Measurements from ENCODE around the gene ARHGEF11. TPM values are rescaled to one million over a fixed set of nuclear protein-coding genes. Genes with fewer than 3 reads are reported as not detected.

Gene ARHGEF11
- total and polyA plus RNA-seq, 4 donors, result 5.8 to 23.7 (median 9.8) TPM

- Histone ChIP-seq H3K9ac (ENCODE audit: low read depth in 1 of 2, low read length in 2 of 2) (no peak overlapping the region), H3K9me3 (ENCODE audit: control insufficient read depth in 4 of 4, low read length in 3 of 4) (no peaks in the 10 kb centered on the region), H3K36me3 (ENCODE audit: control insufficient read depth in 4 of 4, insufficient read depth in 3 of 4, low read depth in 1 of 4, low read length in 3 of 4) (no peaks in the 10 kb centered on the region), H3K4me3 (ENCODE audit: low read depth in 1 of 3, low read length in 3 of 3) (no peak overlapping the region), H3K27ac (ENCODE audit: low read depth in 1 of 2, low read length in 2 of 2) (no peak overlapping the region), H3K4me1 (ENCODE audit: control insufficient read depth in 4 of 4, insufficient read depth in 4 of 4, low read length in 3 of 4) (peaks cover 12 to 32% (median 28%) of the 10 kb centered on the region in 4 donors), H3K27me3 (ENCODE audit: control insufficient read depth in 4 of 4, insufficient read depth in 4 of 4, low read length in 3 of 4) (no peaks in the 10 kb centered on the region)
- TF ChIP-seq RAD21 (IDR thresholded peaks at IDR 0.05) (no peak), EGR1 (IDR thresholded peaks at IDR 0.05; ENCODE audit: low read depth in 2 of 2) (no peak), ATF3 (IDR thresholded peaks at IDR 0.05) (no peak), TAF1 (conservative IDR thresholded peaks at IDR 0.05) (no peak), ZBTB33 (IDR thresholded peaks at IDR 0.05) (no peak), JUND (IDR thresholded peaks at IDR 0.05) (no peak), GABPA (IDR thresholded peaks at IDR 0.05 in 1 of 2, conservative IDR thresholded peaks at IDR 0.05 in 1 of 2) (no peak), RXRA (IDR thresholded peaks at IDR 0.05) (no peak)
- 68% methylated on average over 2 of the region's 2 CpGs for WGBS
- DNase-seq (ENCODE audit: low spot score), result no peak
Measured at GRCh38 chr1:157042846-157043245, 2.7 kb downstream of the ARHGEF11 start.

DNA sequence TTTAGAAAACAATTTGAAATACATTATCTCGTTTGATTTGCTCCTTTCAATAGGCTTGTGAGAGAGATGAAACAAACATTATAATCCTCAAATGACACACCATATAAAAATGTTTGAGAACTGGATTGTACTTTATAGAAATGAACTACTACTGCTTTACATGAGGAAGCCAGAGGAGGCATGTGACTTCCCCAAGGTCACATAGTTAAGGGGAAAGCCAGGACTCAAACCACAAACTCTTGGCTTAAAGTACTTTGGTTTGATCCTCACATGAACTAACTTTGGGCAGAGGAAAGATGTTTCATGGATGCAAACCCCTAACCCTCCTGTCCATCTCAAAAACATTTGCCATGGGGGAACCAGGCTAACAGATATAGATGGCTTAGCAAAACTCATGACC, 4.7 kb downstream of the ARHGEF11 start:
- peaks cover 0 to 1% (median 0%) of the 10 kb centered on the region in 4 donors for H3K36me3 ChIP-seq (ENCODE audit: control insufficient read depth in 4 of 4, insufficient read depth in 3 of 4, low read depth in 1 of 4, low read length in 3 of 4)
- no peak for DNase-seq (ENCODE audit: low spot score)
- WGBS, result 78% methylated on average over 1 of the region's 1 CpG
- H3K4me1 ChIP-seq (ENCODE audit: control insufficient read depth in 4 of 4, insufficient read depth in 4 of 4, low read length in 3 of 4), result peaks cover 12 to 32% (median 27%) of the 10 kb centered on the region in 4 donors
- no peak overlapping the region for H3K27ac ChIP-seq (ENCODE audit: low read depth in 1 of 2, low read length in 2 of 2)
- H3K4me3 ChIP-seq (ENCODE audit: low read depth in 1 of 3, low read length in 3 of 3), result no peak overlapping the region
- no peak for TF ChIP-seq JUND (IDR thresholded peaks at IDR 0.05)
- no peak for TF ChIP-seq RXRA (IDR thresholded peaks at IDR 0.05)
- TF ChIP-seq ZBTB33 (IDR thresholded peaks at IDR 0.05), result no peak
- no peaks in the 10 kb centered on the region for H3K27me3 ChIP-seq (ENCODE audit: control insufficient read depth in 4 of 4, insufficient read depth in 4 of 4, low read length in 3 of 4)
- H3K9ac ChIP-seq (ENCODE audit: low read depth in 1 of 2, low read length in 2 of 2), result no peak overlapping the region
- H3K9me3 ChIP-seq (ENCODE audit: control insufficient read depth in 4 of 4, low read length in 3 of 4), result no peaks in the 10 kb centered on the region

GRCh38 chr1:157035121-157035520, 10.4 kb downstream of the ARHGEF11 start:
- no peaks in the 10 kb centered on the region for H3K27me3 ChIP-seq (ENCODE audit: control insufficient read depth in 4 of 4, insufficient read depth in 4 of 4, low read length in 3 of 4)
- peaks cover 0 to 1% (median 0%) of the 10 kb centered on the region in 4 donors for H3K36me3 ChIP-seq (ENCODE audit: control insufficient read depth in 4 of 4, insufficient read depth in 3 of 4, low read depth in 1 of 4, low read length in 3 of 4)
- 93% methylated on average over 6 of the region's 6 CpGs for WGBS
- H3K4me3 ChIP-seq (ENCODE audit: low read depth in 1 of 3, low read length in 3 of 3), result no peak overlapping the region
- H3K9ac ChIP-seq (ENCODE audit: low read depth in 1 of 2, low read length in 2 of 2), result no peak overlapping the region
- H3K4me1 ChIP-seq (ENCODE audit: control insufficient read depth in 4 of 4, insufficient read depth in 4 of 4, low read length in 3 of 4), result peaks cover 0 to 6% (median under 1%) of the 10 kb centered on the region in 4 donors
- H3K27ac ChIP-seq (ENCODE audit: low read depth in 1 of 2, low read length in 2 of 2), result no peak overlapping the region
- TF ChIP-seq HNF4G (IDR thresholded peaks at IDR 0.05) (no peak), JUND (IDR thresholded peaks at IDR 0.05) (no peak)
- no peaks in the 10 kb centered on the region for H3K9me3 ChIP-seq (ENCODE audit: control insufficient read depth in 4 of 4, low read length in 3 of 4)
- DNase-seq (ENCODE audit: low spot score), result no peak
